Fibroblast of upper back skin (primary cell): ENCODE results near the gene PMPCA.
A peak's percentile ranks its signal among the peaks of the same experiment; 100 is the strongest.
"Not testable (repeated sequence)": the region's sequence is repeated elsewhere in the genome, so short reads cannot be mapped to it uniquely, and the experiment has no call there.

Source experiments
- DNase-seq: peaks from one replicate; pipeline ENCODE4 v3.0.0-alpha.2; 2013

Gene PMPCA

GRCh38 chr9:136416427-136416826, 6.0 kb downstream of the PMPCA start:
- DNase-seq: no peak

- no peak for DNase-seq
Observed at GRCh38 chr9:136416914-136417313, 6.5 kb downstream of the PMPCA start.

GRCh38 chr9:136418182-136419091, 8.0 kb downstream of the PMPCA start:
- no peak for DNase-seq

GRCh38 chr9:136419092-136419420, 8.6 kb downstream of the PMPCA start:
- DNase-seq: no peak

GRCh38 chr9:136421791-136422190, 11.3 kb downstream of the PMPCA start:
- no peak for DNase-seq

- DNase-seq: no peak
Observed at GRCh38 chr9:136422876-136423275, 12.4 kb downstream of the PMPCA start.

GRCh38 chr9:136423432-136424146, 13.1 kb downstream of the PMPCA start:
- no peak for DNase-seq

- no peak for DNase-seq
Observed at GRCh38 chr9:136424750-136425362, 14.4 kb downstream of the PMPCA start.

- not testable (repeated sequence) for DNase-seq
Observed at GRCh38 chr9:136425367-136425766, 14.9 kb downstream of the PMPCA start.

- DNase-seq: no peak
Observed at GRCh38 chr9:136426787-136427186, 16.3 kb downstream of the PMPCA start.

- DNase-seq: no peak
Observed at GRCh38 chr9:136429075-136429628, 18.7 kb downstream of the PMPCA start.

- DNase-seq: no peak
Observed at GRCh38 chr9:136429683-136430491, 19.4 kb downstream of the PMPCA start.

- DNase-seq: no peak
Observed at GRCh38 chr9:136430588-136431234, 20.3 kb downstream of the PMPCA start.

GRCh38 chr9:136431782-136432350, 21.4 kb downstream of the PMPCA start:
- DNase-seq: no peak

GRCh38 chr9:136432591-136432990, 22.1 kb downstream of the PMPCA start:
- DNase-seq: no peak

- no peak for DNase-seq
Observed at GRCh38 chr9:136433043-136433715, 22.7 kb downstream of the PMPCA start.

- no peak for DNase-seq
Observed at GRCh38 chr9:136433849-136434579, 23.6 kb downstream of the PMPCA start.

- DNase-seq: no peak
Observed at GRCh38 chr9:136434580-136435169, 24.2 kb downstream of the PMPCA start.

- no peak for DNase-seq
Observed at GRCh38 chr9:136436055-136436634, 25.7 kb downstream of the PMPCA start.

- DNase-seq: peak; percentile 30
Observed at GRCh38 chr9:136437430-136437829, 27.0 kb downstream of the PMPCA start.
